MM.1S (cell line): ENCODE measurements around the gene MINDY4.

Source experiments
- DNase-seq: peaks from one replicate; pipeline ENCODE4 v3.0.0-alpha.2; 2015
- H2AFZ ChIP-seq: fragments of 300-600 bp; sonication (generic); 2 replicates; pipeline ENCODE4 v1.6.0; 2016; ENCODE audit warnings: antibody characterized with exemption, low read length
- H3F3A ChIP-seq: fragments of 300-600 bp; sonication (generic); 2 replicates; pipeline ENCODE4 v1.6.1; 2016; ENCODE audit warnings: mild to moderate bottlenecking, antibody characterized with exemption, low read length, moderate library complexity, mixed read lengths; ENCODE audit not compliant: insufficient read depth
- H3K27ac ChIP-seq: fragments of 300-600 bp; sonication (generic); 2 replicates; pipeline ENCODE4 v1.5.1; 2016; ENCODE audit warnings: mild to moderate bottlenecking, low read length
- H3K27me3 ChIP-seq: fragments of 300-600 bp; sonication (generic); replicated peaks from 2 replicates; pipeline ENCODE4 v1.6.0; 2016; ENCODE audit warnings: low read length; ENCODE audit not compliant: insufficient read depth
- H3K36me3 ChIP-seq: fragments of 300-600 bp; sonication (generic); replicated peaks from 2 replicates; pipeline ENCODE4 v1.6.1; 2016; ENCODE audit warnings: mild to moderate bottlenecking, low read length, mixed read lengths; ENCODE audit not compliant: insufficient read depth
- H3K4me1 ChIP-seq: fragments of 300-600 bp; sonication (generic); 2 replicates; pipeline ENCODE4 v1.6.1; 2016; ENCODE audit warnings: low read length, mixed read lengths
- H3K4me2 ChIP-seq: fragments of 300-600 bp; sonication (generic); 2 replicates; pipeline ENCODE4 v1.6.0; 2016; ENCODE audit warnings: low read depth, low read length
- H3K4me3 ChIP-seq: fragments of 300-600 bp; sonication (generic); 2 replicates; pipeline ENCODE4 v1.5.1; 2016; ENCODE audit warnings: low read length, mixed read lengths
- H3K79me2 ChIP-seq: fragments of 300-600 bp; sonication (generic); 2 replicates; pipeline ENCODE4 v1.6.1; 2016; ENCODE audit warnings: mixed run types, low read length, mixed read lengths
- H3K9ac ChIP-seq: fragments of 300-600 bp; sonication (generic); 2 replicates; pipeline ENCODE4 v1.6.1; 2016; ENCODE audit warnings: low read length, mixed read lengths
- H3K9me2 ChIP-seq: fragments of 300-600 bp; sonication (generic); replicated peaks from 2 replicates; pipeline ENCODE4 v1.6.1; 2016; ENCODE audit warnings: mild to moderate bottlenecking, low read length, mixed read lengths; ENCODE audit not compliant: insufficient read depth
- H3K9me3 ChIP-seq: fragments of 300-600 bp; sonication (generic); replicated peaks from 2 replicates; pipeline ENCODE4 v1.6.1; 2016; ENCODE audit warnings: mild to moderate bottlenecking, low read length, mixed read lengths; ENCODE audit not compliant: insufficient read depth
- H4K20me1 ChIP-seq: fragments of 300-600 bp; sonication (generic); 2 replicates; pipeline ENCODE4 v1.6.1; 2016; ENCODE audit warnings: mild to moderate bottlenecking, low read length, moderate library complexity, mixed read lengths; ENCODE audit not compliant: insufficient read depth
- EZH2 ChIP-seq: fragments of 300-600 bp; sonication (generic); optimal IDR thresholded peaks from 2 replicates; pipeline ENCODE3; 2017; ENCODE audit warnings: low read depth, mild to moderate bottlenecking, antibody characterized with exemption, low read length, mixed read lengths
- EZH2phosphoT487 ChIP-seq: fragments of 300-600 bp; sonication (generic); IDR thresholded peaks from 2 replicates; pipeline ENCODE4 v1.6.1; 2018; ENCODE audit warnings: antibody characterized with exemption, low read length
- TF ChIP-seq, protein P1 (sequence below): fragments of 300-600 bp; sonication (generic); IDR thresholded peaks from 2 replicates; pipeline ENCODE4 v1.5.1; 2016; ENCODE audit warnings: antibody characterized with exemption, low read length, mixed read lengths

Gene MINDY4

DNA sequence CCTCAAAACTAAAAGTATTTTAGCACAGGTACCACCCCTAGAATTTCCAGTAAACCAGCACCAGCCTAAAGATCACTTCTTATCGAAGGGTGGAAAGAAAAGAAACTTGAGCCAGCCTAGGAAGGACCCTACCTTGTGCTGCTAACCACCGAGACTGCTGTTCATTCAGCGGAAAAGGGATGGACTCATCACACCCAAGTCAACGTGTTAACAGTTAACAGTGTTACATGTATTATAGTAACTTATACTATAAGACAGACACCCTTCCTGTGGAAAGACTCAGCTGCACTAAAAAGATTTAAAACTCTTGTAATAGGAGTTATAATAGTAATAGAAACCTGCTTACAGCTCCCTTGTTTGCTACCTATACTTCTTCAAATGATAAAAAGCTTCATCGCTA lies 39.8 kb downstream of the MINDY4 start:
- H2AFZ ChIP-seq: no peak overlapping the region
- no peak overlapping the region for H3K9ac ChIP-seq
- no peak overlapping the region for H3K27ac ChIP-seq
- no peaks in the 10 kb centered on the region for H3K27me3 ChIP-seq
- no peaks in the 10 kb centered on the region for H3K9me3 ChIP-seq
- H3K4me1 ChIP-seq: no peaks in the 10 kb centered on the region
- DNase-seq: no peak
- no peak for TF ChIP-seq EZH2phosphoT487
- TF ChIP-seq, protein P1, sequence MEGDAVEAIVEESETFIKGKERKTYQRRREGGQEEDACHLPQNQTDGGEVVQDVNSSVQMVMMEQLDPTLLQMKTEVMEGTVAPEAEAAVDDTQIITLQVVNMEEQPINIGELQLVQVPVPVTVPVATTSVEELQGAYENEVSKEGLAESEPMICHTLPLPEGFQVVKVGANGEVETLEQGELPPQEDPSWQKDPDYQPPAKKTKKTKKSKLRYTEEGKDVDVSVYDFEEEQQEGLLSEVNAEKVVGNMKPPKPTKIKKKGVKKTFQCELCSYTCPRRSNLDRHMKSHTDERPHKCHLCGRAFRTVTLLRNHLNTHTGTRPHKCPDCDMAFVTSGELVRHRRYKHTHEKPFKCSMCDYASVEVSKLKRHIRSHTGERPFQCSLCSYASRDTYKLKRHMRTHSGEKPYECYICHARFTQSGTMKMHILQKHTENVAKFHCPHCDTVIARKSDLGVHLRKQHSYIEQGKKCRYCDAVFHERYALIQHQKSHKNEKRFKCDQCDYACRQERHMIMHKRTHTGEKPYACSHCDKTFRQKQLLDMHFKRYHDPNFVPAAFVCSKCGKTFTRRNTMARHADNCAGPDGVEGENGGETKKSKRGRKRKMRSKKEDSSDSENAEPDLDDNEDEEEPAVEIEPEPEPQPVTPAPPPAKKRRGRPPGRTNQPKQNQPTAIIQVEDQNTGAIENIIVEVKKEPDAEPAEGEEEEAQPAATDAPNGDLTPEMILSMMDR: no peak
- no peak for TF ChIP-seq EZH2
- H3K79me2 ChIP-seq: no peaks in the 10 kb centered on the region
- H4K20me1 ChIP-seq: no peaks in the 10 kb centered on the region
- H3K36me3 ChIP-seq: no peaks in the 10 kb centered on the region
- H3K4me3 ChIP-seq: no peak overlapping the region
- H3K4me2 ChIP-seq: no peak overlapping the region
- H3F3A ChIP-seq: no peaks in the 10 kb centered on the region
- H3K9me2 ChIP-seq: no peaks in the 10 kb centered on the region

DNA sequence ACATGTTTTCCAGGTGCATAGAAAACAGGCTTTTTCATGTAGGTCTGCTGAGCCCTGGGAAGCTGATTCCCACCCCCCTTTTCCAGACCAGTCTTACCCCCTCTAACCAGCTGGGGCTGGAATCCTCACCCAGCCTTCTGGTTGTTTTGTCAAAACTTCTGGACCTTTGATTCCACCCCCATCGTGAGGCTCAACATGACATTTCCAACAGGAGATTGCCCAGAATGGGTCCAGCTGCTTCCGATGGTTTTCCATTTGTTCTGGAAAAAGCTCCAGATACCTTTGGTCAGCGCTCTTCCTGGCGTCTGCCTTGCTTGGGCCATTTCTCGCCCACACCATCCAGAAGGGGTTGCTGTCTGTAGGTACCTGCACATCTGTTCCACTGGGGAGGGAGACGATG lies 41.5 kb downstream of the MINDY4 start:
- Histone ChIP-seq H3K36me3 (no peaks in the 10 kb centered on the region), H3K79me2 (no peaks in the 10 kb centered on the region), H3K9me2 (no peaks in the 10 kb centered on the region), H3K4me1 (no peaks in the 10 kb centered on the region), H3K27ac (no peak overlapping the region), H3K4me3 (no peak overlapping the region), H4K20me1 (no peaks in the 10 kb centered on the region), H3K9me3 (no peaks in the 10 kb centered on the region), H3K27me3 (no peaks in the 10 kb centered on the region), H3K9ac (no peak overlapping the region), H3K4me2 (no peak overlapping the region), H3F3A (no peaks in the 10 kb centered on the region), H2AFZ (no peak overlapping the region)
- DNase-seq: no peak
- TF ChIP-seq, protein P1: no peak
- no peak for TF ChIP-seq EZH2phosphoT487
- no peak for TF ChIP-seq EZH2

GRCh38 chr7:30813466-30813865 lies 42.2 kb downstream of the MINDY4 start:
- TF ChIP-seq, protein P1: no peak
- TF ChIP-seq EZH2phosphoT487 (no peak), EZH2 (no peak)
- Histone ChIP-seq H3K36me3 (no peaks in the 10 kb centered on the region), H3K4me3 (no peak overlapping the region), H3K4me2 (no peak overlapping the region), H3K9me2 (no peaks in the 10 kb centered on the region), H3K27ac (no peak overlapping the region), H3K9me3 (no peaks in the 10 kb centered on the region), H3F3A (no peaks in the 10 kb centered on the region), H3K27me3 (no peaks in the 10 kb centered on the region), H3K79me2 (no peaks in the 10 kb centered on the region), H3K9ac (no peak overlapping the region), H4K20me1 (no peaks in the 10 kb centered on the region), H3K4me1 (no peaks in the 10 kb centered on the region), H2AFZ (no peak overlapping the region)
- no peak for DNase-seq
